BJ (cell line): ENCODE results near the gene RGS5. TPM values are rescaled to one million over a fixed set of nuclear protein-coding genes. Genes with fewer than 3 reads are reported as not detected.

Experiments
- CTCF ChIA-PET: fragments of 350-600 bp; formaldehyde crosslinking; extraction: SDS; loops from one replicate; lab custom pipeline; 2021; ENCODE audit warnings: antibody characterized with exemption, inconsistent platforms; lab: Yijun Ruan, JAX
- POLR2A ChIA-PET: fragments of 300-600 bp; sonication (Branson Sonifier 250); formaldehyde crosslinking; extraction: SDS; loops from one replicate; lab custom pipeline; 2021; ENCODE audit warnings: antibody characterized with exemption; lab: Charles Lee
- DNase-seq: peaks from one replicate; pipeline ENCODE4 v3.0.0-alpha.2; 2011; ENCODE audit warnings: low read depth
- H3K27me3 ChIP-seq: 2 replicates; pipeline ENCODE4 v1.6.0; 2011; ENCODE audit warnings: low read length; ENCODE audit not compliant: control insufficient read depth, insufficient read depth
- H3K36me3 ChIP-seq: 2 replicates; pipeline ENCODE4 v1.5.1; 2011; ENCODE audit warnings: low read length; ENCODE audit not compliant: control insufficient read depth, insufficient read depth
- H3K4me3 ChIP-seq: 2 replicates; pipeline ENCODE4 v1.5.1; 2011; ENCODE audit warnings: low read depth, mild to moderate bottlenecking, control low read depth, low read length
- CTCF ChIP-seq: IDR thresholded peaks from 2 replicates; pipeline ENCODE4 v1.5.1; 2011; ENCODE audit warnings: low read depth, mild to moderate bottlenecking, control low read depth, inconsistent platforms, low read length, moderate library complexity; ENCODE audit not compliant: insufficient read depth
- polyA plus RNA-seq: library from polyadenylated mRNA; depleted of rRNA; stranded (reverse); fragments of >200 nt; gene quantifications from 2 replicates; pipeline ENCODE4 v1.2.3, GENCODE V29; 2011

The RGS5 gene
- polyA plus RNA-seq, 1 experiment = 8.5 TPM

GRCh38 chr1:163187849-163188248, 14.9 kb downstream of the RGS5 start:
- DNase-seq = no peak
- TF ChIP-seq CTCF = no peak
- no peak overlapping the region for H3K4me3 ChIP-seq
- ChIA-PET POLR2A (no interaction called here), CTCF (interaction anchor here (2.3 to 2.8 kb wide), 2 partner anchors 12 to 128 kb away, joined by 8 to 13 read pairs; no protein-coding TSS in a partner anchor)
- no peaks in the 10 kb centered on the region for H3K27me3 ChIP-seq
- H3K36me3 ChIP-seq = no peaks in the 10 kb centered on the region

GRCh38 chr1:163186862-163187261, 15.9 kb downstream of the RGS5 start:
- Histone ChIP-seq H3K4me3 (no peak overlapping the region), H3K27me3 (no peaks in the 10 kb centered on the region), H3K36me3 (no peaks in the 10 kb centered on the region)
- DNase-seq = no peak
- TF ChIP-seq CTCF = no peak
- POLR2A ChIA-PET = no interaction called here
- CTCF ChIA-PET = interaction anchor here (1.1 to 2.8 kb wide), 5 partner anchors 10 to 333 kb away, joined by 3 to 13 read pairs (median 4); no protein-coding TSS in a partner anchor

- CTCF ChIA-PET = interaction anchor here (0.6 to 0.9 kb wide), 2 partner anchors 7 to 338 kb away, joined by 3 read pairs; no protein-coding TSS in a partner anchor
- no peak for DNase-seq
- Histone ChIP-seq H3K27me3 (no peaks in the 10 kb centered on the region), H3K4me3 (no peak overlapping the region), H3K36me3 (no peaks in the 10 kb centered on the region)
- no peak for TF ChIP-seq CTCF
- POLR2A ChIA-PET = no interaction called here
These were observed 20.3 kb downstream of the RGS5 start for GRCh38 chr1:163182330-163182949.

- Histone ChIP-seq H3K27me3 (no peaks in the 10 kb centered on the region), H3K4me3 (no peak overlapping the region), H3K36me3 (no peaks in the 10 kb centered on the region)
- no peak for TF ChIP-seq CTCF
- CTCF ChIA-PET = interaction anchor here (1.0 to 7.1 kb wide), 5 partner anchors 22 to 330 kb away, joined by 3 to 117 read pairs (median 6); partner anchors contain the start of gene RGS4
- POLR2A ChIA-PET = interaction anchor here (0.7 kb wide), 1 partner anchor 134 kb away, joined by 3 read pairs; no protein-coding TSS in a partner anchor
- no peak for DNase-seq
These were observed 24.1 kb downstream of the RGS5 start for GRCh38 chr1:163178628-163179027.

- no peak for TF ChIP-seq CTCF
- ChIA-PET POLR2A (no interaction called here), CTCF (interaction anchor here (0.8 to 7.1 kb wide), 6 partner anchors 10 to 328 kb away, joined by 3 to 117 read pairs (median 22); partner anchors contain the start of gene RGS4)
- no peaks in the 10 kb centered on the region for H3K27me3 ChIP-seq
- DNase-seq = no peak
- no peaks in the 10 kb centered on the region for H3K36me3 ChIP-seq
- H3K4me3 ChIP-seq = no peak overlapping the region
These were observed 25.9 kb downstream of the RGS5 start for GRCh38 chr1:163176797-163177196.
